CD8-positive, alpha-beta memory T cell (primary cell): ENCODE results near the gene PIP5K1C. TPM values are rescaled to one million over a fixed set of nuclear protein-coding genes. Genes with fewer than 3 reads are reported as not detected.

ENCODE experiments used
- CTCF ChIA-PET: fragments of 350-600 bp; sonication (Branson Sonifier 250); formaldehyde crosslinking; loops from one replicate; lab custom pipeline; 2021; ENCODE audit warnings: antibody characterized with exemption; lab: Charles Lee
- POLR2A ChIA-PET: fragments of 350-600 bp; sonication (Branson Sonifier 250); formaldehyde crosslinking; loops from one replicate; lab custom pipeline; 2021; ENCODE audit warnings: antibody characterized with exemption; lab: Charles Lee
- DNase-seq, 5 donors: peaks; one replicate each; pipeline versions ENCODE4 v3.0.0 to v3.0.0-alpha.2; 2020 to 2022; ENCODE audit warnings: mixed read lengths in 1 of 5
- H3K27ac ChIP-seq: one replicate; pipeline ENCODE4 v1.7.0; 2013; ENCODE audit warnings: low read depth, mild to moderate bottlenecking, low read length, moderate library complexity
- H3K27me3 ChIP-seq: 2 replicates; pipeline ENCODE4 v1.7.0; 2013; ENCODE audit warnings: low read length, mild to moderate bottlenecking; ENCODE audit not compliant: insufficient read depth, poor library complexity, severe bottlenecking
- H3K36me3 ChIP-seq: 2 replicates; pipeline ENCODE4 v1.7.0; 2013; ENCODE audit warnings: mild to moderate bottlenecking, low read length, moderate library complexity; ENCODE audit not compliant: insufficient read depth
- H3K4me1 ChIP-seq: 2 replicates; pipeline ENCODE4 v1.7.0; 2013; ENCODE audit warnings: mild to moderate bottlenecking, low read length, moderate library complexity; ENCODE audit not compliant: insufficient read depth
- H3K4me3 ChIP-seq: 2 replicates; pipeline ENCODE4 v1.7.0; 2013; ENCODE audit warnings: mild to moderate bottlenecking, low read length
- H3K9me3 ChIP-seq: 2 replicates; pipeline ENCODE4 v1.7.0; 2013; ENCODE audit warnings: mild to moderate bottlenecking, low read length
- H3K27ac Mint-ChIP-seq, 8 donors: one replicate each; pipeline ENCODE4 v1.8.0; 2020 to 2021; ENCODE audit warnings: mixed read lengths in 8 of 8, mild to moderate bottlenecking in 6 of 8, inconsistent platforms in 3 of 8, moderate library complexity in 3 of 8
- H3K27me3 Mint-ChIP-seq, 2 donors: one replicate each; pipeline ENCODE4 v1.8.0; 2020 to 2021; ENCODE audit warnings: mixed read lengths in 2 of 2, mild to moderate bottlenecking in 1 of 2, moderate library complexity in 1 of 2
- H3K36me3 Mint-ChIP-seq, 3 donors: one replicate each; pipeline ENCODE4 v1.8.0; 2020 to 2021; ENCODE audit warnings: mixed read lengths in 3 of 3, inconsistent platforms in 1 of 3, mild to moderate bottlenecking in 1 of 3
- H3K4me1 Mint-ChIP-seq, 3 donors: one replicate each; pipeline ENCODE4 v1.8.0; 2020 to 2021; ENCODE audit warnings: mixed read lengths in 3 of 3, inconsistent platforms in 1 of 3, mild to moderate bottlenecking in 1 of 3
- H3K4me3 Mint-ChIP-seq, 7 donors: one replicate each; pipeline ENCODE4 v1.8.0; 2020 to 2021; ENCODE audit warnings: mixed read lengths in 7 of 7, mild to moderate bottlenecking in 6 of 7, moderate library complexity in 4 of 7, inconsistent platforms in 2 of 7
- H3K9me3 Mint-ChIP-seq, 5 donors: one replicate each; pipeline ENCODE4 v1.8.0; 2020 to 2022; ENCODE audit warnings: mixed read lengths in 5 of 5, mild to moderate bottlenecking in 3 of 5, moderate library complexity in 2 of 5, inconsistent platforms in 1 of 5
- polyA plus RNA-seq: library from polyadenylated mRNA; unstranded; fragments of 300-500 nt; fragmentation: Illumina TruSeq; gene quantifications from one replicate; pipeline ENCODE4 v1.2.3, GENCODE V29; 2021
- total RNA-seq, 2 experiments: library from RNA; stranded (reverse); gene quantifications; one replicate each; pipeline ENCODE4 v1.2.3, GENCODE V29; 2021

Gene PIP5K1C
- total and polyA plus RNA-seq, 3 experiments from 2014 or later = 16.0 to 27.6 (median 26.9) TPM

DNA sequence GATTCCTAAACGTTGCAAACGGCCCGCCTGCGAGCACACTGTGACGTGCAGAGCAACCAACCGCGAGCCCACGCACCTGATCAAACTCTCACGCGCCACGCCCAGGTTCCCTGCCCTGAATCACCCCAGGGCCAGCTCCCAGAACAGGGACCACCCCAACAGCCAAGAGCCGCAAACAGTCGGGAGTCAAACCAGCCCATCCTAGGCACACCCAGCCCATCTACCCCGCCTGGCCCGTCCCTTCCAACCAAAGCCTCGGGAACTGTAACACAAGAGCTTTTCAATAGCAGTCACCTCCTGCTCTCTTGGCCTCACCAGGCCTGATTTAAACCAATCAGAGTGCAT is 8.9 kb downstream of the PIP5K1C start:
- CTCF ChIA-PET = interaction anchor here (1.6 to 3.2 kb wide), 3 partner anchors 12 to 30 kb away, joined by 5 to 15 read pairs (median 14); no protein-coding TSS in a partner anchor
- Mint-ChIP-seq H3K36me3 (peaks cover 0 to 10% (median 2%) of the 10 kb centered on the region in 3 donors), H3K27me3 (no peaks in the 10 kb centered on the region), H3K27ac (peak overlapping the region in 3 of 8 donors; percentile 73 to 88 (median 87)), H3K9me3 (no peaks in the 10 kb centered on the region), H3K4me1 (peaks cover 31 to 50% (median 32%) of the 10 kb centered on the region in 3 donors), H3K4me3 (peak overlapping the region in 1 of 7 donors; percentile 73)
- H3K27me3 ChIP-seq = no peaks in the 10 kb centered on the region
- no peak overlapping the region for H3K27ac ChIP-seq
- POLR2A ChIA-PET = no interaction called here
- DNase-seq = peak in 1 of 5 donors; percentile 49
- H3K4me1 ChIP-seq = peaks cover 22% of the 10 kb centered on the region
- H3K9me3 ChIP-seq = no peaks in the 10 kb centered on the region
- H3K4me3 ChIP-seq = no peak overlapping the region
- no peaks in the 10 kb centered on the region for H3K36me3 ChIP-seq

DNA sequence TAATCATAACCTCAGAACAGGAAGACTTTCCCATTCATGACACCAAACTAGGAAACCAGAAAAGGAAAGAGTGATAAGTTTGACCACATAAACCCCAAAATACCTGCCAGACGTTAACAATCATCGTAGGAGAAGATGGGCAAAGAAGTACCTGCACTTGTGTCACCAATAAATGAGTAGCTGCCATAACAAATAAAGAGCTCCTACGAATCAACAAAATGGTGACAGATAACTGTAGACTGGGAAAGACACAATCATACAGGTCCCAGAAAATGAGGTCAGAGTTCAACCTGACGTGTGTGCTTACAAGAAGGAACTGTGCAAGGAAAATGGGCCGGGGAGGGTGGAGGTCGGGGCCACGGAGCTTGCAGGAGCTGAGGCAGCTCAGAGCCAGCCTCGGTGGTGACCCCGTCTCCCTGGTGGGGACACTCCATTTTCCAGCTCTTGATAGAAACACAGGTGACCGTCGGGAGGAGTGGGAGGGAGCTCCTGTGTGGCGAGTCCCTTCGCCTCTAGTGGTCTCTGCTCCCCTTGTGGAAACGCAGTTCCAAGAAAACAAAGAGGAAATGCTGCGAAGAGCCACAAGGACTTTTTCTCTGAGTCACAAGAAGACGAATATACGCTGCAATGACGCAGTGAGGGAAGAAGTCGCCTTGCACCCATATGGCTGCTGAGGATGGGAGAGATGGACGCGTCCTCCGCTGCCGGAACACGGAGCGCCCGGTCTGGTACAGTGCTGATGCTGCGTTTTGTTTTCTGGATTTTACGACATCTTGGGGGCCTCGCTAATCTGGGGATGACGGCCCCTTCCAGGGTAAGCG is 9.5 kb downstream of the PIP5K1C start:
- POLR2A ChIA-PET = interaction anchor here (0.6 to 0.7 kb wide), 4 partner anchors 25 to 1457 kb away, joined by 3 to 5 read pairs (median 3); no protein-coding TSS in a partner anchor
- Mint-ChIP-seq H3K27ac (peak overlapping the region in 4 of 8 donors; percentile 15 to 69 (median 61)), H3K9me3 (no peaks in the 10 kb centered on the region), H3K36me3 (peaks cover 0 to 6% (median 2%) of the 10 kb centered on the region in 3 donors), H3K4me1 (peaks cover 29 to 45% (median 32%) of the 10 kb centered on the region in 3 donors), H3K4me3 (peak overlapping the region in 3 of 7 donors; percentile 18 to 73 (median 32)), H3K27me3 (no peaks in the 10 kb centered on the region)
- H3K4me3 ChIP-seq = no peak overlapping the region
- no peaks in the 10 kb centered on the region for H3K27me3 ChIP-seq
- peaks cover 22% of the 10 kb centered on the region for H3K4me1 ChIP-seq
- CTCF ChIA-PET = interaction anchor here (1.0 to 3.2 kb wide), 4 partner anchors 9 to 25 kb away, joined by 3 to 15 read pairs (median 9); no protein-coding TSS in a partner anchor
- H3K27ac ChIP-seq = no peak overlapping the region
- H3K36me3 ChIP-seq = no peaks in the 10 kb centered on the region
- no peak for DNase-seq
- H3K9me3 ChIP-seq = no peaks in the 10 kb centered on the region

DNA sequence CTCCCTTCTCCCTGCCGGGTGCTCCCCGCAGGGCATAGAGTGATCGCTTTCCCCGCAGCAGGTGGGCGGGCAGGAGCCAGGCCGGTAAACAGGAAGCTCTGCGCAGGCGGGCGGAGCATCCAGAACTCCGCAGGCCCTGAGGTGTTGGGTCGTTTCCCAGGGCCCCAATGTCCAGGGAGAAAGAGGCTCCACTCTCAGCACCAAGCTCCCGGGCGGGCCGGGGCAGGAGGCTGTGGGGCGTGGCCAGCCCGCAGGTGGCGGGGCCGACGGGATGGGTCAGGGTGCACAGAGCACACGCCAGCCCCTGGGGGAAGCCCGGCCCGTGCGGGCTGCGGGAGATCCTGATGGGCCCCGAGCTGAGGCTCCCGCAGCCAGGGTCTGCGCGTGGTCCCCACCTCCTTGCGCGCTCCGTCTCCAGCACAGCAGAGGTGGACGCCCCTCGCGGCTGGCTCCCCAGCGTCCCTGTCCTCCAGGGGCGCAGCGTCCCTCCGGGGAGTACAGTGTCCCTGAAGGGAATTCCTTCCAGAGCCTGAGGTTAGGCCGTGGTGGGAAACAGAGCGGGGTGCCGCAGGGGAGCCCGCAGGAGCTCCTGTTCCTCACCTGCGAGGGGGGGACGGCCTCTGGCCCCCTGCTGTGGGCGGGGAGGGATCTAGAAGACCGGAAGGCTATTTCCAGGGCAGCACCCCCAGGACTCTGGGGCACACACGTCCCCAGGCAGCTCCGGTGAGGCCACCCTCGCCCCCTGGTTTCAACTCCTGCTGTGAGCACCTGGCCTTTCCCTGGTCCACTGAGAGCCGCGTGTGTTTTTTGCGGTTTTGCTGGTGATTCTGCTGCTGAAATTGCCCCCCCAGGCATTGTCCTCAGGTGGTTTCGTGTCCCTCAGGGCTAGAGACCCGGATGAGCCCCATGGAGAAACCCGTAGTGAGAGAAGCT is 12.2 kb downstream of the PIP5K1C start:
- Mint-ChIP-seq H3K9me3 (no peaks in the 10 kb centered on the region), H3K27ac (peak overlapping the region in 6 of 8 donors; percentile 41 to 85 (median 76)), H3K4me1 (peaks cover 27 to 51% (median 32%) of the 10 kb centered on the region in 3 donors), H3K36me3 (peaks cover 0 to 17% (median 3%) of the 10 kb centered on the region in 3 donors), H3K27me3 (no peaks in the 10 kb centered on the region), H3K4me3 (peak overlapping the region; percentile 74 to 91 (median 82))
- POLR2A ChIA-PET = interaction anchor here (0.6 to 0.7 kb wide), 2 partner anchors 11 to 12 kb away, joined by 3 to 4 read pairs; partner anchors contain the start of gene PIP5K1C
- no peaks in the 10 kb centered on the region for H3K27me3 ChIP-seq
- H3K4me1 ChIP-seq = peaks cover 22% of the 10 kb centered on the region
- peak overlapping the region; percentile 64 for H3K4me3 ChIP-seq
- H3K9me3 ChIP-seq = no peaks in the 10 kb centered on the region
- DNase-seq = peak in 4 of 5 donors; percentile 13 to 55 (median 22)
- no peaks in the 10 kb centered on the region for H3K36me3 ChIP-seq
- CTCF ChIA-PET = interaction anchor here (0.7 to 2.0 kb wide), 7 partner anchors 9 to 124 kb away, joined by 3 to 9 read pairs (median 3); no protein-coding TSS in a partner anchor
- no peak overlapping the region for H3K27ac ChIP-seq

DNA sequence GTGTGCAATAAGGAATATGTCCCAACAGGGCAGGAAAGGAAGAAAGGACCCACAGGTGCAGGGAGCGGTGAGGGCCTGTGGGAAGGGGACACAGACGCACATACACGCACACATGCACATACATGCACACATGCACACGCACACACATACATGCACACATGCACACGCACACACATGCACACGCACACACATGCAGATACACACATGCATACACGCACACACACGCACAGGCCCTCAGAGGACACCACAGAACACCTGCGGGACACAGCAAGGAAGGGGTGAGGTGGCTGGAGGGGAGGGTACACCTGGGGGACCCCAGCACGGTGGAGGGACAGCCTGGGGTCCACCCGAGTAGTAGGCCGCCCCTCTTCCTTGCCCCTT is 12.9 kb downstream of the PIP5K1C start:
- peaks cover 0 to 18% (median 3%) of the 10 kb centered on the region in 3 donors for H3K36me3 Mint-ChIP-seq
- no peak overlapping the region for H3K27ac ChIP-seq
- POLR2A ChIA-PET = interaction anchor here (0.7 kb wide), 1 partner anchor 12 kb away, joined by 4 read pairs; no protein-coding TSS in a partner anchor

DNA sequence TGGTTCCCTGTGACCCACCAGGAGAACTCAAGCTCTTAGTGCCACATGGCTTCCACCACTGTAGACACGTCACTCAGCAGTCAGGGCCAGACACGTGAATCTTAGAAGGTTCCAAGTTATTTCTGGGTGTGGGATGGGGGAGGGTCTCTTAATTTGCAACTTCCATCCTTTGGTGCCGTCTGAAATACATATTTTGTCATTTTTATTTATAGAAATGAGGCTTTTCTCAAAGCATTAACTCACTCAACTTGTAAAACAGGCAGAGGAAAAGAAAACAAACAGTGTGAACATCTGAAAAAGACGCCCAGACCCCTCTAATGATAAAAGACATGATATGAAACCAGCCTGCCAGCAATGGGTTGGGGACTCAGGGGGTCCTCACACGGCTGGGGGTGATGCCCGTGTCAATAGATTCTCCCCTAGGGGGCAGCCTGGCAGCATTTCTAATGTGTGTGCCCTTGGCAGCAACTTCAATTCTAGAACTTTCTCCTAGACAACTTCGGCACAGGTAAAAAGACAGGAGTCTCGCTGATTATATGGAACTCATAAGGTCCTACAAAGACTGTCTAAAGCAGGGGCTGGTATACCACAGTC is 15.4 kb downstream of the PIP5K1C start:
- Histone ChIP-seq H3K4me1 (peaks cover 19% of the 10 kb centered on the region), H3K9me3 (no peaks in the 10 kb centered on the region), H3K4me3 (no peak overlapping the region), H3K27ac (no peak overlapping the region), H3K36me3 (no peaks in the 10 kb centered on the region), H3K27me3 (no peaks in the 10 kb centered on the region)
- H3K27ac Mint-ChIP-seq = peak overlapping the region in 2 of 8 donors; percentile 36 to 50
- DNase-seq = no peak
- H3K4me3 Mint-ChIP-seq = no peak overlapping the region
- ChIA-PET POLR2A (no interaction called here), CTCF (interaction anchor here (0.8 kb wide), 1 partner anchor 164 kb away, joined by 3 read pairs; no protein-coding TSS in a partner anchor)
- H3K9me3 Mint-ChIP-seq = no peaks in the 10 kb centered on the region
- peaks cover 0 to 15% (median 3%) of the 10 kb centered on the region in 3 donors for H3K36me3 Mint-ChIP-seq
- no peaks in the 10 kb centered on the region for H3K27me3 Mint-ChIP-seq
- H3K4me1 Mint-ChIP-seq = peaks cover 11 to 28% (median 19%) of the 10 kb centered on the region in 3 donors

More for the DNA sequence above, 12.9 kb downstream of the PIP5K1C start:
- CTCF ChIA-PET = interaction anchor here (0.9 to 2.0 kb wide), 5 partner anchors 10 to 26 kb away, joined by 3 to 9 read pairs (median 4); no protein-coding TSS in a partner anchor
- Mint-ChIP-seq H3K27ac (peak overlapping the region; percentile 41 to 91 (median 82)), H3K4me1 (peaks cover 25 to 44% (median 32%) of the 10 kb centered on the region in 3 donors), H3K4me3 (peak overlapping the region; percentile 74 to 87 (median 82)), H3K9me3 (no peaks in the 10 kb centered on the region), H3K27me3 (no peaks in the 10 kb centered on the region)
- Histone ChIP-seq H3K36me3 (no peaks in the 10 kb centered on the region), H3K4me1 (peaks cover 22% of the 10 kb centered on the region), H3K4me3 (peak overlapping the region; percentile 64), H3K27me3 (no peaks in the 10 kb centered on the region), H3K9me3 (no peaks in the 10 kb centered on the region)
- no peak for DNase-seq

DNA sequence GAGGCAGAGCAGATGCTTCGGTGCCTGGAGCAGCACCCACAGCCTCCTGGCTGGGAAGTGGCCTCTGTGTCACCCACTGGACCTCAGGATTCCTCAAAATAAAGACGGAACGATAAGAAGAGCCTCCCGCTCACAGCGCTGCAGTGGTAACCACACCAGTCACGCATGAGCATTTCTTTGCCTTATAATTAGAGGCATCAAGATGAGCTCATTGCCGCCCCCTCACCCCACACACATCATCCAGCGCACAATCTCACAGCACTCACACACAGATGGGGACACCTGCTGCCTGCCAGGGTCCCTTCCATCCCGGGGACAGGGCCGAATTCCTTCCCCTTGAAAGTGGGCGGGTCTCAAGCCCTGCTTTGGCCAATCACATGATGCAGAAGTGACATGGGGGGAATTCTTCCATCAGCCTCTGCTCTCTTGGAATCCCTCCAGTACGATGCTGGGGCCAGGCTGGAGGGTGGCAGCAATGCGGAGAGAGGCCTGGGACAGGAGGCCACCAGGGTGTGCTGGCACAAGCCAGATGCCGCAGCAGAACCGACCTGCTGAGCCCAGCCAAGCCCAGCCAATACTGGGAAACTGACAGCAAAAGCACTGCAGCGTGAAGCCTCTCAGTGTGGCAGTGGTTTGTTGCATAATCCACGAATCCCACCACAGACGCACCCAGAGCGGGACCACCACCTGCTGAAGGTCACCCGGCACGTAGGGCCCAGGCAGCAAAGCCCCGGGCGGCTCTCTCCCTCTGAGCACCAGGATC is 16.0 kb downstream of the PIP5K1C start:
- Histone ChIP-seq H3K27me3 (no peaks in the 10 kb centered on the region), H3K4me1 (peaks cover 16% of the 10 kb centered on the region), H3K36me3 (no peaks in the 10 kb centered on the region), H3K4me3 (no peak overlapping the region), H3K27ac (no peak overlapping the region), H3K9me3 (no peaks in the 10 kb centered on the region)
- POLR2A ChIA-PET = no interaction called here
- DNase-seq = no peak
- CTCF ChIA-PET = no interaction called here
- H3K4me1 Mint-ChIP-seq = peaks cover 7 to 22% (median 13%) of the 10 kb centered on the region in 3 donors
- H3K27ac Mint-ChIP-seq = peak overlapping the region in 2 of 8 donors; percentile 39 to 41
- peaks cover 0 to 14% (median 1%) of the 10 kb centered on the region in 3 donors for H3K36me3 Mint-ChIP-seq
- H3K27me3 Mint-ChIP-seq = no peaks in the 10 kb centered on the region
- no peak overlapping the region for H3K4me3 Mint-ChIP-seq
- no peaks in the 10 kb centered on the region for H3K9me3 Mint-ChIP-seq
